BE2C (cell line): ENCODE measurements around the gene YEATS4.

Source experiments
- DNase-seq: peaks from one replicate; pipeline ENCODE4 v3.0.0-alpha.2; 2020
- H3K27me3 ChIP-seq: fragments of 250-450 bp; sonication (Bioruptor Pico); 2 replicates; pipeline ENCODE4 v1.5.1; 2020; ENCODE audit warnings: mild to moderate bottlenecking
- H3K36me3 ChIP-seq: fragments of 250-450 bp; sonication (Bioruptor Pico); 2 replicates; pipeline ENCODE4 v1.5.1; 2020; ENCODE audit warnings: mild to moderate bottlenecking
- H3K4me1 ChIP-seq: fragments of 250-450 bp; sonication (Bioruptor Pico); 2 replicates; pipeline ENCODE4 v1.5.1; 2020
- H3K4me3 ChIP-seq: 2 replicates; pipeline ENCODE4 v1.5.1; 2011; ENCODE audit warnings: low read depth, low read length
- H3K9me3 ChIP-seq: fragments of 250-450 bp; sonication (Bioruptor Pico); 2 replicates; pipeline ENCODE4 v1.5.1; 2020
- CTCF ChIP-seq: IDR thresholded peaks from 2 replicates; pipeline ENCODE4 v1.5.1; 2012; ENCODE audit warnings: mild to moderate bottlenecking, low read depth, low read length

Gene YEATS4

GRCh38 chr12:69431591-69432222 is 72.2 kb downstream of the YEATS4 start:
- Histone ChIP-seq H3K9me3 (no peaks in the 10 kb centered on the region), H3K27me3 (no peaks in the 10 kb centered on the region), H3K4me3 (no peak overlapping the region), H3K4me1 (no peaks in the 10 kb centered on the region), H3K36me3 (no peaks in the 10 kb centered on the region)
- DNase-seq = no peak
- TF ChIP-seq CTCF = no peak

- no peaks in the 10 kb centered on the region for H3K4me1 ChIP-seq
- no peaks in the 10 kb centered on the region for H3K36me3 ChIP-seq
- no peaks in the 10 kb centered on the region for H3K9me3 ChIP-seq
- DNase-seq = no peak
- no peak for TF ChIP-seq CTCF
- H3K27me3 ChIP-seq = no peaks in the 10 kb centered on the region
- H3K4me3 ChIP-seq = no peak overlapping the region
These were observed 74.1 kb downstream of the YEATS4 start for GRCh38 chr12:69433653-69434052.

GRCh38 chr12:69435644-69436043 is 76.1 kb downstream of the YEATS4 start:
- DNase-seq = no peak
- Histone ChIP-seq H3K4me3 (no peak overlapping the region), H3K36me3 (no peaks in the 10 kb centered on the region), H3K27me3 (no peaks in the 10 kb centered on the region), H3K9me3 (no peaks in the 10 kb centered on the region), H3K4me1 (no peaks in the 10 kb centered on the region)
- TF ChIP-seq CTCF = no peak

- H3K4me3 ChIP-seq = no peak overlapping the region
- H3K4me1 ChIP-seq = no peaks in the 10 kb centered on the region
- H3K27me3 ChIP-seq = no peaks in the 10 kb centered on the region
- TF ChIP-seq CTCF = no peak
- DNase-seq = no peak
- no peaks in the 10 kb centered on the region for H3K36me3 ChIP-seq
- no peaks in the 10 kb centered on the region for H3K9me3 ChIP-seq
These were observed 77.5 kb downstream of the YEATS4 start for GRCh38 chr12:69437073-69437472.

- TF ChIP-seq CTCF = no peak
- no peaks in the 10 kb centered on the region for H3K9me3 ChIP-seq
These were observed 79.0 kb downstream of the YEATS4 start for GRCh38 chr12:69438539-69438938.

GRCh38 chr12:69440016-69440415 is 80.5 kb downstream of the YEATS4 start:
- H3K9me3 ChIP-seq = no peaks in the 10 kb centered on the region
- no peak for DNase-seq
- H3K4me3 ChIP-seq = no peak overlapping the region
- H3K27me3 ChIP-seq = no peaks in the 10 kb centered on the region
- H3K4me1 ChIP-seq = no peaks in the 10 kb centered on the region
- no peaks in the 10 kb centered on the region for H3K36me3 ChIP-seq
- TF ChIP-seq CTCF = no peak

More at GRCh38 chr12:69438539-69438938, 79.0 kb downstream of the YEATS4 start:
- Histone ChIP-seq H3K36me3 (no peaks in the 10 kb centered on the region), H3K4me3 (no peak overlapping the region), H3K4me1 (no peaks in the 10 kb centered on the region), H3K27me3 (no peaks in the 10 kb centered on the region)
- no peak for DNase-seq
